CD4-positive, alpha-beta T cell treated with Interleukin-17A for 1 hour (primary cell): Measurements from ENCODE around the gene UXT.

ENCODE experiments used
- DNase-seq: peaks from one replicate; pipeline ENCODE4 v3.0.0-alpha.2; 2020

UXT gene

DNA sequence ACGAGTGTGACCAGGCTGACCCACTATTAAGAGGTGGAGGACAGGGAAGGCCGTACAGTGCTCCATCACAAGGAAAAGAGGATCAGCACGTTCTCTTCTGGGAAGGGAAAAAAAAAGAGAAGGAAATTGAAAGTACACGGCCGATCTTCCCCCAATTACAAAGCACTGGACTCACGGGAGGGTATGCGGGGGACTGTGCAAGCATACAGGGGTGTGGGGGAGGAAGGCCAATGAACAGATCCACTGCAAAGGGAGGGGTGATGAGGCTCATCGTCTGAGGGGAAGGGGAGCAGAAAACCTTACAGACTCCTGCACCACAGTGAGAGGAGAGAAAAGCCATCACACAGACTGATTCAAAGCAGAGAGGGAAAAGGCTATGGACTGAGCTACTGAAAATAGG, 9.7 kb downstream of the UXT start:
- no peak for DNase-seq

DNA sequence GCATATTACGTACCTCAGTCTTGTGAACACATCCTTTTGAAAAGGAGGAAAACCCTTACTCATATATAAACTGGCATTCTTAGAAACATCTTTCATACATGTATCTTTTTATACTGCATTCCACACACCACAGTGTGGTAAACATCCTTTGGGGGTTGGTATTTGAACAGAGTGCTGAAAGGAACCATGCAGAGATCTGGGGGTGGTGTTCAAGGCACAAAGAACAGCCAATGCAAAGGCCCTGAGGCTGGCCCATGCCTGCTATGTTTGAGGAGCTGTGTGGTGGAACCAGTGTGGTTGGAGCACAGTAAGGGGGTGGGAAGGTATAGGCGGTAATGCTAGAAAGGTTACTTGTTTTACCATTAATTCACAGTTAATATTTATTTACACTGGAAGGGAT, 10.6 kb downstream of the UXT start:
- no peak for DNase-seq

DNA sequence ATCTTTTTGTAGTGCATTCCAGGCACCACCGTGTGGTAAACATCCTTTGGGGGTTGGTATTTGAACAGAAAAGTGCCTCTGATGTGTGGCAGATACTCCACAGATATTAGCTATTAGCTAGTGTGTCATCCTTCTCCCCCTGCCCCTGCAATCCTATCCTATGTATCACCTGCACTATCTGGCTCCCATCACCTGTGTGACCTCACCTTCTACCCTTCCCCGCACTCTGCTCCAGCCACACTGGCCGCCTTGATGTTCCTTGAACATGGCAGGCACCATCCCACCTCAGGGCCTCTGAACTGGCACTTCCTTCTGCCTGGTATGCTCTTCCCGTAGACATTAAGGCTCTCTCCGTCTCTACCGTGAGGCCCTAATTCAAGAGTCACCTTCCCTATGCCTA, 12.3 kb downstream of the UXT start:
- DNase-seq = no peak

GRCh38 chrX:47645530-47645929, 13.4 kb downstream of the UXT start:
- DNase-seq = no peak

GRCh38 chrX:47644557-47645091, 14.4 kb downstream of the UXT start:
- DNase-seq = peak; percentile 25

DNA sequence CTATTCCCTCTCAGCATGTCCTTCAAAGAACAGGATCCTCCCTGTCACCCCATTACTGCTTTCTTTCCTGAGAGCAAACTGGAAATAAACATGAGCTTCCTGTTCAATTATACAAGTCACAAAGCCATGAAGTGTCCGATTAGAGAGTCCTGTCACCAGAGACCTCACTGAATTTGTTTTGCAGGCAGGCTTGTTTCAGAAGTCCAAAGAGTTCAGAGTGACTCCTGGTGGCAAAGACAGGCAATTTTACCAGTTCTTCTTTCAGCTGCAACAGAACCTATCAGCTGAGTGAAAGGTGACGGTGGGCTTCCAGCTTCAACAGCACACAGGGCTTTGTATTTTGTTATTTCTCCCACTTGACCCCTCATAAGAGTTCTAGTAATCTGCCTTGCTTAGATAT, 15.1 kb downstream of the UXT start:
- peak; percentile 26 for DNase-seq

DNA sequence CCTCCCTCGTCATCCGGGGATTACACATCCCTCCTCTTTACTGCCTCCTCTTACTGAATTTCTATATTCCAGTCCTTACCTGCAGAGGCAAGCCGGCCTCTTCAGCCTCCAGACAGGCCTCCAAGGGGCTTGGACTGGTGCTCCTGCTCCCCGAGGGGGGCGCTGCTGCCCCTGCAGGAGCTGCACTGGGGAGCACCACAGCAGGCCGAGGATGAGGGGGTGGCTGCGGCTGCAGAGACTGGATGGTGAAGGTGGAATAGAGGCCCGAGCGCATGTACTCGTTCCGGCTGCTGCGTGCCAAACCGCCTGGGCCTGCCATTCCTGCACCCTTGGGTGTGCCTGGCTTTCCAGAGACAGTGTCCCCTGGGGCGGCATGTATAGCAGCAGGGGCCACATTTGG, 20.2 kb downstream of the UXT start:
- no peak for DNase-seq

DNA sequence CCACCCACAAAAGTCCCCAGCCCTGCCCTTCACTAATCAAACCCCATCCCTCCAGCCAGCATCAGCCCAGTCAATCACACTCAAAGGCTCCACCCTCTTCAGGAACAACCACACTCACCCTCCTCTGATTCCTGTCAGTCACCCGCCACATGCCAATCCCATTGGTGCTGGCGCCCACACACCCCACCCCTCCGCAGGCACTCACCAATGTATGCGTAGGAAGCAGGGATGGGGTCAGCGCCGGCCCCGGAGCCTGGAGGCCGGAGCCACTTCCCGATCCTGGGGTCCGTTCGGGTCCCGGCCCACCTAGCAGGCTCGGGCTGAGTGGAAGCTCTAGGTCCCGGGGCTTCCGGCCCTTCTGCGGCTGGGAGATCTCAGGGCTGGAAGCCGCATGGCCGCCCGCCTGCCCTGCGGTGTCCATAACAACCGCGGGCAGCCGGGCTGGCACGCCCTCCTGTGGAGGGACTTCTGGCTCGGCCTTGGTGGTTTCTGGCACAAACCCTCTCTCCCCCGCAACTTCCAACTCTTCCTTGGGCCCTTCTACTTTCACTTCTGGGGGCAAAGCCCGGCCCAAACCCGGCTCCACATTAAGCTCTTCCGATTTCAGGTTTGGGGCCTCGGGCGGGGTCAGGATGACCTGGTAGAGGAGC, 21.3 kb downstream of the UXT start:
- DNase-seq = peak; percentile 53

- peak; percentile 35 for DNase-seq
Measured at GRCh38 chrX:47634871-47635575, 24.0 kb downstream of the UXT start.

DNA sequence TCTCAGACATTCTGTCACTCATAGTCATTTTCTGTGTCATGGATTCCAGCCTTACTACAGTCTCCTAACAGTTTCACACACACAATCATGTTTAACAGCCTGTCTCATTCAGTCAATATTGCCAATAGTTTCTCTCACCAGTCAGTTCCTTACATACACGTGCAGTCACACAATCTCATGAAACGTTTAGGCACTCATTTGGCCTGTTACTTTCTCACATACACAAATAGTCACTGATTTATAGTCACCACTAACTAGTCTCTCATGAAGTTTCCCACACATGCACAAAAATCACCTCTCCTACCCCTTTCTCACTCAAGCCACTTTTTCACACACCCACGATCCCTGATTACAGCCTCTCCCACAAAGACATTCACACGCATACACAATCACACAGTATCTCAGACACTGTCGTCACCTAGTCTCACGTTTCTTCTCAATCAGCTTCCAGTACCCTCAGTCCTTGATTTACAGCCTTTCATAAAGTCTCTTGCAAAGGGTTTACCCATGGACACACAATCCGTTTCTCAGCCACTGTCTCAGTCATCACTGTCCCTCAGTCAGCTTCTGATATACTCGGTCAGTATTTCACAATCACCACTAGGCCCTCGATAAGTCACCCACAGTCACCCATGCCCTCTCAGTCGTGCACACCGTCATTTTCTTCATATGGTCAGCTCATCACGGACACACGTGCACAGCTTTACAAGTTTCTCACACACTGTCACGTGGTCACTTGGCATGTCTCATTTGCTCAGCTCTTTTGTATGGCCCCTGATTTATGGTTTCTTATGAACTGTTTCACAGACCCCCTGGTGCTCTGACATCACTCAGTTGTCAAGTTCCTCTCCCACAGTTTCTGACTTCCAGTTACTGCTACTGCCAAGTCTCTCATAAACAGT, 25.0 kb downstream of the UXT start:
- DNase-seq = no peak

- DNase-seq = no peak
Measured at GRCh38 chrX:47632666-47633065, 26.3 kb downstream of the UXT start.

DNA sequence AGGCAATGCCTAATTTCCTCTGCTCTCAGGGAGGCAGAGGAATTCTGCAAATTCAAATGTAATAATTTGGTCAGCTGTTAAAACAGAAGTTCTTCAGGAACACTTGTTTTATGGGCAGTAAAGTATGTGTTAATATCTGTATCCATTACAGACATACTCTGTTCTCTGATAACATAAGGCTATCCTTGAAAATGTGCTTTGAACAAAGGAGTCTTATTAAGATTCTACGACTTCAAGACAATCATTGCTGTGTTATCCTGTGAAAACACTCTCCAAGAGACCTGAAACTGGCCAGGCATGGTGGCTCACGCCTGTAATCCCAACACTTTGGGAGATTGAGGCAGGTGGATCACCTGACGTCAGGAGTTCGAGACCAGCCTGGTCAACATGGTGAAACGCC, 27.3 kb downstream of the UXT start:
- no peak for DNase-seq

GRCh38 chrX:47629419-47630200, 29.4 kb downstream of the UXT start, which contains the start of gene CFP:
Gene CFP, minus strand, starts transcription at chrX:47629930. Its CDS starts 86 bp downstream, at chrX:47629844.
- no peak for DNase-seq

GRCh38 chrX:47628982-47629381, 30.0 kb downstream of the UXT start:
- peak; percentile 36 for DNase-seq

DNA sequence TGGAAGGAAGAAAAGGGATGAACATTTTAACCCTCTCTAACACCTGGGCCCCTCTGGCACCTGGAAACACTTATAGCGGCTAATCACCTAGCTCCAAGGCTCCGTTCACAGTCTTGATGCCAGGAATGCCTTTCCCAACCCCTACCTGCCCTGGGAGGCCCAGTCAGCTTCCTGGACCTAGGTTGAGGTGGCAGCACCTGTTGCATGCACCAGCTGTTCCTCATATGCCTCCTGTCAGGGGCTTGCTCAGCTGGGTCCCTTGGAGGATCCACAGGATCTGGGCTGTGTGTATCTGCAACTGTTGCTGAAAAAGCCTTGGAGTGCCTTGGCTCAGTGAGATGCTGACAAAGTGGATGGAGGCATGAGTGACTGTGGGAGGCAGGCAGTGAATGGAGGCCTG, 33.6 kb downstream of the UXT start:
- no peak for DNase-seq

DNA sequence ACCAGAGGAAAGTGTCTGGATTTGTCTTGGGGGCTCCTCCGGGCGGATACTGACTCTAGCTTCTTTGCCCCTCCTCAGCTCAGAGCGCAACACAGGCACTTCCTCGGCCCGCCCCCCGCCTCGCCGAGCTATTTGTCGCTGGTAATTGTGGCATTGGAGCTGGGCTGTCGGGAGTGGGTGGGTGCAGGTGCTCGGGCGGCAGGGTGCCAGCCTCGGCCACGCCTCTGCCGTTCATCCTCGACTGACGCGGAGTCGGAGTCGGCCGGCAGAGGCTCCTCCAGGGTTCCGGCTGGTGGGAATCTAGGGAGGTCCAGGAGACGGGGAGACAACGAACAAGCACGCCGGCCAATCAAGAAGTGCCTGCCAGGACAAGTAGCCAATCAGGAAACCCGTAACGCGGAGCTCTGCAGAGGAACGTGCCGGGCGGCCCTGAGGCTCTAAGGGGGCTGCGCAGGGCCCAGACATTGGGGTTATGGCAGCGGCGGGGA, 35.4 kb downstream of the UXT start:
- peak; percentile 59 for DNase-seq

- no peak for DNase-seq
Measured at GRCh38 chrX:47621851-47622250, 37.1 kb downstream of the UXT start.

DNA sequence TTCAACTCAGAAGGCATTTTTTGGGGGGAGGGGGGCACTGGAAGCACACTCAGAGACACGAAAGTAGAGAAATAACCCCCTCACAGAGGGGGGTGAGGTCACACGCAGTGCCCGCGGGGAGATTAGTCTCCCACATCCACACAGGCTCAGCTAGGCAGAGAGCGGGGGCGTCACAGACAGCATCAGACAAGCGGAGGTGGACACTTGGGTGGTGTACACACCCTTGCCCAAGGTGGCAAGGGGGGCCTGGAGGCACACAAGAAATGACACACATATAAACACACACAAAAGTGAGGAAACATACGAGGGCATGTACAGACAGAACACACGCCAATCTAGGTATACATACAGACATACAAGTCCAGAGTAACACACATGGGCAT, 38.7 kb downstream of the UXT start:
- no peak for DNase-seq

- peak; percentile 85 for DNase-seq
Measured at GRCh38 chrX:47619486-47620302, 39.3 kb downstream of the UXT start, which contains the start of gene SYN1. Gene SYN1, minus strand, starts transcription at chrX:47619857. Its CDS starts 129 bp downstream, at chrX:47619728.

DNA sequence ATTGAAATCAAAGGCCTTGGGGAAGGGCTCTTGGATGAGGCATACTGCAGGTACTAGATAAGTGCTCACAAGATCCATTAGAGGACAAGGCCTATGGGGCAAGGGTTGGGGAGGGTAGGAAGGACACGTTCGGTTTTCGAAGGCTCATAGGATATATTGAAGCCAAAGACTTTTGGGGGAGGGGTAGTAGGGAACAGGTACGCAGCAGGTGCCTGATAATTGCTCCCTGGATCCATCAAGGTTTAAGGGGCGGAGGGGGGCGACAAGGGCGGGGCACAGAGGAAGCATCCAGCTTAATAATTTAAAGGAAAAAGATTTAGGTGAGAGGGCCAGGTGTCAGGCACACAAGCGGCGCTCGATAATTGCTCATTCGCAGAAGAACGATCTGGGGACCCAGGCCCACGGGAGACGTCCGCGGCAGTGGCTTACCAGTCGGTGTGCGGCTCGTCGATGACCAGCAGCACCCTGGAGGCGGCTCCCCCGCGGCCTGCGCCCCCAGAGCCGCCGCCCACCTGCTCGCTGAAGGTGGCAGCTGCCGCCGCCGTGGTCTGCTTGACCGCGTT, 40.0 kb downstream of the UXT start:
- DNase-seq = no peak

- DNase-seq = no peak
Measured at GRCh38 chrX:47614618-47615017, 44.4 kb downstream of the UXT start.
